ENCODE data around the gene FMN2. TPM values are rescaled to one million over a fixed set of nuclear protein-coding genes. Genes with fewer than 3 reads are reported as not detected.
"Not testable (repeated sequence)": the region's sequence is repeated elsewhere in the genome, so short reads cannot be mapped to it uniquely, and the experiment has no call there.

The FMN2 gene
- total RNA-seq, 1 donor from 2014 or later: 60.7 TPM

DNA sequence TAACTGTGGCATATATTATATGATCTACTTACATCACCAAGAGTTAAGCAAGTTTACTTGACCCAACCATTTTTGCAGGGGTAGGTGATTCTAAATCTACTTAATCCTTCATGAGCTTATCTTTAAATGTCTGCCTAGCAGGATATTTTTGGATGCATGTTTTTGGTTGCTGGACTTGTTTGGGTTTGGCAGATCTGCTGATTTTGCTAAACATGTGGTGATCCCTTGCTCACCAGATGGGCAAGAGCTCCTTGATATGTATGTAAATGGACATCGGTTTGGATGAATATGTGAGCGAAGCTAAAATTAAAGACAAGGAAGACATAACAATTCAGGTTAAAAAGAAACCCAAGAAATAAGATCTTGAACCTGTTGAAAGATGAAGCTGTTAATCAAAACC lies 36.7 kb downstream of the FMN2 start:
- FAIRE-seq (no peak), DNase-seq (ENCODE audit: low spot score in 2 of 2) (no peak)

DNA sequence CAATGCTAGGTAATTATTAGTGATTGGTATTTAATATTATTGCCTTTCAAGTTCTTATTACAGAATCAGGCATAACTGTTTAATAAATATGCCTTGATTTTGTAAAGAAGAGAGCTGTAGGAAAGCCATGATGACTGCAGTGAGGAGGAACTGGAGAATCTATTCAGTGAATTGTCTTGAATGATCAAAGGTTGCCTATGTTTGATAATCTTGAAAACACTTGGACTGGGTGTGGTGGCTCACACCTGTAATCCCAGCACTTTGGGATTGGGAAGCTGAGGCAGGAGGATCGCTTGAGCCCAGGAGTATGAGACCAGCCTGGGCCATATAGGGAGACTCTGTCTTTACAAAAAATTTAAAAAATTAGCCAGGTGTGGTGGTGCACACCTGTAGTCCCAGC lies 42.4 kb downstream of the FMN2 start:
- FAIRE-seq (no peak), DNase-seq (ENCODE audit: low spot score in 2 of 2) (no peak)

DNA sequence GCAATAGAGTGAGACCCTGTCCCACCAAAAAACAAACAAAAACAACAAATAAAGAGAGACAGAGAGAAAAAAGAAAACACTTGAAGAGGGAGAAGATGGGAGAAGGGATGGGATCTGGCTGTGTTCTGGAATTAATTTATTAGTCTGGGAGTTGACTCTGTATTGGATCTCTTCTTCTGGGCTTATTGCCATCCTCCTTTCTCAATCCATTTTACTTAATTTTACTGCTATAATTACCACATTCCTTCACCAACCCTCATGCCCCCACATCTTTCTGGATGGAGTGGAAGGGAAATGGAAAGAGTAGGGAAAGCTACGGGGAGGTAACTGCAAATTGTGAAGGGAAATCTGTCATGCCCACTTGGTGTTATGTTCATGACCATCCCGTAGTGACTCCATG lies 42.9 kb downstream of the FMN2 start:
- FAIRE-seq: no peak

DNA sequence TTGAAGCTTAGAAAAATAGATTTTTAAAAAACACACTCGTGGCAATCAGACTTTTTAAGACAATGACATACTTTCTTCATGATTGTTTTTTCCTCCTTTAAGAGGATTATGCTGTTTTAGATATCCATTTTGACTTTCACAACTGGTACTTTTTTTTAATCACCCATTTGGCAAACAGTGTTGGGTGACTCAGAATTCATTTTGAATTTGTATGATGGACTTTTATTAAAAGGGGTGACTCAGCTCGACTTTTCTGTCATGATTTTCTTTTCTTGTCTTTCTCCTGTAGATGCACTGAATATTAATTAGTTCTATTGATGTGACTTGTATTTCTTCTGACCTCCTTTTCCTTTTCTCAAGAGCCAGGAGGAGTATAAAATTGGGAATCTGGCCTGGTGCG lies 44.7 kb downstream of the FMN2 start:
- DNase-seq (ENCODE audit: low spot score in 2 of 2) (no peak), FAIRE-seq (no peak)

More for the DNA sequence above, 42.9 kb downstream of the FMN2 start:
- DNase-seq (ENCODE audit: low spot score in 2 of 2): no peak

DNA sequence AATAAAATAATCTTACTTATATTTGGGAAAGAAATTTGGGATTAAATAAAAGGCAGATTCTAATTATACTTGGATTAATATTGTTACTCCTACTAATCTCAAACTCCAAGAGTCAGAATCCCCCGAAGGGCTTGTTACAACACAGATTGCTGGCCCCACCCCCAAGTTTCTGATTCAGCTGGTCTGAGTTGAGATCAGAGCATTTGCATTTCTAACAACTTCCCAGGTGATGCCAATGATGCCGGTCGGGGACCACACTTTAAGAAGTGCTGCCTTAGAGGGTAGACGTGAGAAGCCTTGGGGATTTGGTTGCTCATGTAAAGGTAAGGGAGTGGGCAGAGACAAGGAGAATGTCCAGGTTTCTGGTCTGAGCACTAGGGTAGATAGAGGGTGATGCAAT lies 47.2 kb downstream of the FMN2 start:
- FAIRE-seq (no peak), DNase-seq (ENCODE audit: low spot score in 2 of 2) (no peak)

DNA sequence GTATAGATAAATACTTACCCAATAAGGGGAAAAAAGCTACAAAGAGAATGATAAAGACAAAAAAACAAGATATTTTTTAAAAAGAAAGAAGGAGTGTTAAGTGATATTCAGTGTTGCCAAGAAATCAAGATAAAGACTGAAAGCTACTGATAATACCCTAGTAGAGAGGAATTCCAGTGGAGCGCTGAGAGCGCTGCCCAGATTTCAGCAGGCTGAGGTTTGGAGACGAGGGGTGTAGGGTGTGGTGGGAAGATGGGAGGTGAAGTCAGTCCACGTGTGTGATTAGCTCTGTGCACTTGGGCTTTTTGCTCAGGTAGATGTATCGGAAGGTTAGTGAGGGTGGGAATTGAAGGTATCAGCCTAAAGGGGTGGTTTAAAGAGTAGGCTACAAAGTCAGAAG lies 47.8 kb downstream of the FMN2 start:
- DNase-seq (ENCODE audit: low spot score in 2 of 2): no peak
- FAIRE-seq: no peak

DNA sequence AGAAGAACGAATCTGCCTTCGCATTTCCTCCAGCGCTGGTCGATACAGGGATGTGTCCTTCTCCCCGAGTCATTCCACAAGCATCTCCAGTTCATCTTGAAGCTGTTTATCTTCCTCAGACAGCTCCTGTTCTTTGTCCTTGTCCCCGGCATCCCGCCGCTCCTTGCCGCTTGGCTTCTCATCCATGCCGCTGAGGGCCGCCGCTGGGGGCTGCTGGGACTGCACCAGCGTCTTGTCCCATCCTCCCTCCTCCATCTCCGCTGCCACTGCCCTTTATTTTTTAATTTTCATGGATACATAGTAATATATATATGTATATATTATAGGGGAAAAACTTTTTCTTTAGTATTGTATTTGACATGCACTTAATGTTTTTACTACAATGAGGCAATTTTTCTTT lies 53.4 kb downstream of the FMN2 start:
- no peak for DNase-seq (ENCODE audit: low spot score in 2 of 2)
- no peak for FAIRE-seq

DNA sequence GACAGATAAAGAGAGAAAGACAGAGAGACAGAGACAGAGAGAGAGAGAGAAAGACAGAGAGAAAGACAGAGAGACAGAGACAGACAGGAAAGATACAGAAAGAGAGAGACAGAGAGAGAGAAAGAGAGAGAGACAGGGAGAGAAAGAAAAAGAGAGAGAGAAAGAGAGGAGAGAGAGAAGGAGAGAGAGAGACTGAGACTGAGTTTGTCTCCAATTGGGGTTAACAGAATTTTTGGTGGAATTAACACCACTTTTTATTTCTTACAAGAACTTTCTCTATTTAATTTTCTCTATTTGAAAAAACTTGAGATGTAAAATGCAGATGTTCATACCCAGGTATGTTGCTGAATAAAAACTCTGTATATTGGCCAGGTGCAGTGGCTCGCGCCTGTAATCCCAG lies 56.6 kb downstream of the FMN2 start:
- no peak for DNase-seq (ENCODE audit: low spot score in 2 of 2)
- FAIRE-seq: no peak

DNA sequence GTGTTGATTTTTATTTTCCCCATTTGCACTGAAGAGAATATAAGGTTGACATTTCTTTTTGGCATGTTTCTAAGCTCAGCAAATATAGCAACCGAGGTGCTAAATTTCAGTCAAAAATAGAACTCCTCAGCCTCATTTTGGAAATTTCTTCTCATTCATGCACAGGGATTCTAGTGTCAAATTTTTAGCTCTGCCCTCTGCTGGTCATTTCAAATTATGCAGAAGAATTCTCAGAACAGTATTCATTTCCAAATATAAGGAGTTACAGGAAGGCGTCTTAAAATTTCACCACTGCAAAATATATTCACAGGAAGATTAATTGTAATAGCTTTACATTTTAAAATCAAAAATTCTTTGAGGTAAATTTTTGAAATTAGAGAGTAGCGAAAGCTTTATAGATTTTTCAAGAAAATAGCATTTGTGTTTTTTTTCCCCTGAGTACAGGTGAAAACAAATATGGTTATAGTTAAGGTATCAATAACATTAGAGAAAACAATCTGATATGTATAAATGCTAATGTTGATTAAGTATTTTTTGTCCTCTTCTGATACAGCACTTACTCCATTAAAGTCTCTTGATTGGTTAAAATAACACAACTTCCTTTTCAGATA lies 57.9 kb downstream of the FMN2 start:
- DNase-seq (ENCODE audit: low spot score in 2 of 2): no peak
- peak; percentile 90 for FAIRE-seq

DNA sequence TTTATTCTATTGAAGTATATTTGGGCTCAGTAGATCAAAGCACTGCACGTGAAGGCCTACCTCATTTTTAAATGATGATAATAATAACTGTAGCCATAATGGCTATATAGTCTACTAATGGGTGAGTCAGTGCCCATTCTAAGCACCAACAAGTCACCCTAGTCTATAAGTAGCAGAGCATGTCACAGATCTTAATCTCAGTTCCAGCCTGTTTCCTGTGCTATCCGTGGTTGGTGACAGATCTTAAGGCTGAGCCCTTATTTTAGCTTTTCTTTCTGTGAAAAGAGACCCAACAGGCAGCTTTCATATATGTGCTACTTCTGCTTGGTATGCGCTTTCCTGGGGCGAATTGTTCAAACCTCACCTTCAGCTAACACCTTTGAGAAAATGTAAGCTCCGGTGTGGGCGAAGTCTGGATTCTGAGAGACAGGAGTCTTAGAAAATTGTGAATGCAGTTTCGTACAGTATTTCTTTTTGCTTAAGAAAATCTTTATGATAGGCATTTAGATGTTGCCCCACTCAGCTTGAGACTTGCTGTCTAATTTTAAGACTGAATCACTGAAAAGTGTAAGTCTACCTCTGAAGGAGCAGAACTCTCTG lies 59.6 kb downstream of the FMN2 start:
- no peak for FAIRE-seq
- no peak for DNase-seq (ENCODE audit: low spot score in 2 of 2)

DNA sequence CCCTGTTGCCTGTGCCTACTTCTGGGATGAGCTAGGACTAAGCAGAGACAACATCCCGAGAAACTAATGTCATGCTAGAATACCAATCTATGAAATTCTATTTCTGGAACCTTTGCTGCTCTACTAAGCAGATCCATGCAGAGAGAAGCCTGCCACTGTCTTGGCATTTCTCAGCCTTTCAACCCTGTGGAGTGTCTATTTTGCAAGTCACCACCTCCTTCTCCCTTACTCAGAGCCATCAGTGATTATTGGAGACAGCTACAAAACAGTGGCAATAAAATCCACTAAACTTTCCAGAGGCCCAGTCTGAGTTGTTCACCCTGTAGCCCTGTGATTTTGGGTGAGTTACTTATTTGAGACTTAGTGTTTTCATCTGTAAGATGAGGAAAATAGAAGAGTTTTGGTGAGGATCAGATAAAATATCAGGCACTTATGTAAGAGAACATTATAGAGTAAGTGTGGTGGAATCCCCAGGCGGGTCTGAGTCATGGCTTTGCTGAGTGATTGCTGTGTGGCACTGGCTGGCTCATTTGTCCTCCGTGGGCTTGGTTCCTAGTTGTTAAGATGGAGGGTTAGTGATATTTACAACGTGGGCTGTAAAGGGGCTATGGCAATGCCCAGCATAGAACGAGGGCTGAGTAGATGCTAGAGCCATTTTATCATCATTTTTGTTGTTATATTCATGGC lies 61.1 kb downstream of the FMN2 start:
- DNase-seq (ENCODE audit: low spot score in 2 of 2) (no peak), FAIRE-seq (no peak)

DNA sequence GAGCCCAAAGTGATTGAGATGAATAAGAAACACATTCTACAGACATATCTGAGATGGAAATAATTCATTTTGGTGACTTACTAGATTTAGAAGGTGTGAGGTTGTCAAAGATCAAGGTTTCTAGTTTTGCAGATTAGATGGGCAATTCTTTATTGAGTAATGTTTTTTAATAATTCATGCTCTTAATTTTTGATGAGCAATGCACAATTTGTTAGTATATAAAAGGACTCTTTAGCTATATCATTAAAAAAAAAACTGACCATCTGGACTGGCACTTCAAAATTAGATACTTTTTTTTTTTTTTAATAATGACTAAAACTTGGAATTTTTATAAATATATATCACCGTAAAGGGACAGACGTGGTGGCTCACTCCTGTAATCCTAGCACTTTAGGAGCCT lies 63.9 kb downstream of the FMN2 start:
- FAIRE-seq (no peak), DNase-seq (ENCODE audit: low spot score in 2 of 2) (no peak)

DNA sequence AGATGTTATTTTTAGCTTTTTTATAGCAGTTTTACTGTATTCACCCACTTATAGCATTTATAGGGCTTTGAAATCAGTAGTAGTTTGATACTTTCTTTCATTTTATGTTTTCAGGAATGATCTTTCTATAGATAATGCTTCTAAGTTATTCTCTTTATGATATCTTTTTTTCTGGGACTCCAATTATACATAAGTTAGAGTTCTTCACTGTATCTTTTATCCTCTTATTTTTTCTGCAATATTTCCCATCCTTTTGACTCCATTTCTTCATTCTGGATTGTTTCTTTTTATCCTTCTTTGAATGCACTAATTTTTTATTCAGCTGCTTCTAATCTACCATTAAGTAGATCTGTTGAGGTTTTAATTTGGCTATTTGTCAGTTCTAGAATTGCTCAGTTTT lies 73.1 kb downstream of the FMN2 start:
- no peak for FAIRE-seq
- DNase-seq (ENCODE audit: low spot score in 2 of 2): no peak

DNA sequence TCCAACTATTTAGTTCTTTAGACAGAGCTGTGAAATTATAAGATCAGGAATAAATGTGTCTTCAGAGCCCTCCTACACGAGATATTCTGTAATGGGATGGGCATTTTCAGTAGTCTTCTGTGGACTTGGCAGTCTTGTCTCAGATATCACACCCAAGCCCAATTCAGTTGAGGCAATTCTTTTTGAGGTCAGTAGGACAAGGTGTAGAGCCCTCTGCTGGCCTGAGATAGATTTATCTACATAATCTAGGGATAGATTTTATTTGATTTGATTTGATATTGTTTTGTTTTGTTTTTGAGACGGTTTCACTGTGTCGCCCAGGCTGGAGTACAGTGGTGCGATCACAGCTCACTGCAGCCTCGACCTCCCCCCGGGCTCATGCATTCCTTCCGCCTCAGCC lies 77.5 kb downstream of the FMN2 start:
- no peak for FAIRE-seq

DNA sequence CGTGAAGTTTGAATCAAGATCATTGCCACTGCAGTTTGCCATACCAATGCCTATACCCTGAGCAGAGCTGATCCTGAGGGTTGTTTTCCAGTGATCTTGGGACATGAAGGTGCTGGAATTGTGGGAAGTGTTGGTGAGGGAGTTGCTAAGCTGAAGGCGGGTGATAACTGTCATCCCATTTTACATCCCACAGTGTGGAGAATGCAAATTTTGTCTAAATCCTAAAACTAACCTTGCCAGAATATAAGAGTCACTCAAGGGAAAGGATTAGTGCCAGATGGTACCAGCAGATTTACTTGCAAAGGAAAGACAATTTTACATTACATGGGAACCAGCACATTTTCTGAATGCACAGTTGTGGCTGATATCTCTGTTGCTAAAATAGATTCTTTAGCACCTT lies 78.6 kb downstream of the FMN2 start:
- DNase-seq (ENCODE audit: low spot score in 2 of 2) (no peak), FAIRE-seq (no peak)

More for the DNA sequence above, 77.5 kb downstream of the FMN2 start:
- no peak for DNase-seq (ENCODE audit: low spot score in 2 of 2)

DNA sequence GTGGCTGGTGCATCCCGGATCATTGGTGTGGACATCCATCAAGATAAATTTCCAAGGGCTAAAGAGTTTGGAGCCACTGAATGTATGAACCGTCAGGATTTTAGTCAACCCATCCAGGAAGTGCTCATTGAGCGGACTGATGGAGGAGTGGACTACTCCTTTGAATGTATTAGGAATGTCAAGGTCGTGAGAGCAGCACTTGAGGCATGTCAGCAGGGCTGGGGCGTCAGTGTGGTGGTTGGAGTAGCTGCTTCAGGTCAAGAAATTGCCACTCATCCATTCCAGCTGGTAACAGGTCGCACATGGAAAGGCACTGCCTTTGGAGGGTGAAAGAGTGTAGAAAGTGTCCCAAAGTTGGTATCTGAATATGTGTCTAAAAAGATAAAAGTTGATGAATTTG lies 79.1 kb downstream of the FMN2 start:
- DNase-seq (ENCODE audit: low spot score in 2 of 2) (no peak), FAIRE-seq (no peak)

DNA sequence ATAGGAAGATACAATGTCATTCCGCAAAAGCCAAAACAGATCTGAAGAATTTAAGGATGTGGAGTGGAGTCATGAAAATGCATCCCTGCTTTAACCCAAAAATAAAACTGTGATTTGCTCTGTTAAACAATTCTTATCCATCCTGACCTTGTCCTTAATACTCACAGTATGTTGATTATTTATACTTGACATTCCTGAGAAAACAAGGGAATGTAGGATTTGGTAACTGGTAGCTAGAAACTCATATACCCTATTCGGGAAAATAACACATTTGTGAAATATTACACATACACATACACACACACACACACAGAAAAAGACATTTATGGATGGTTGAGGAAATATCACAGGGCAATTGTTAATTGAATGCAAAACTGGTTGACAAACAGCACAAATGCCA lies 80.2 kb downstream of the FMN2 start:
- DNase-seq (ENCODE audit: low spot score in 2 of 2) (no peak), FAIRE-seq (no peak)

DNA sequence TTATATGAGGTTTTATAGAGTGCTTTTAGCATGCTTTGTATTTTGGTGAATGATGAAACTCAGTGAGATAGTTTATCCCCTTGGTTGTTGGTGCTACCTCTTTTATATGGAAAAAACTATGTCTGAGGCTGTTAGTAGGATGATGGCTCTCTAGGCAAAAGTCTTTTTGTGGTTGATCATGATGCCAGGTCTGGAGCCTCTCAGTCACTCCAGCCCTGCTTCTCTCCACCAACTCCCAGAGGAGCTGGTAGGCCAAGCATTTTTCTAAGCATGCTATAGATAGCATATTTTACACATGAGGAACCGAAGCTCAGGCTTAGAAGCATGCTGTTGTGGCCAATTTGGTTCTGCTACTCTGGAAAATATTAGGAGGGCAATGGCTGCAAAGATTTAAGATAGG lies 82.2 kb downstream of the FMN2 start:
- no peak for DNase-seq (ENCODE audit: low spot score in 2 of 2)
- no peak for FAIRE-seq

DNA sequence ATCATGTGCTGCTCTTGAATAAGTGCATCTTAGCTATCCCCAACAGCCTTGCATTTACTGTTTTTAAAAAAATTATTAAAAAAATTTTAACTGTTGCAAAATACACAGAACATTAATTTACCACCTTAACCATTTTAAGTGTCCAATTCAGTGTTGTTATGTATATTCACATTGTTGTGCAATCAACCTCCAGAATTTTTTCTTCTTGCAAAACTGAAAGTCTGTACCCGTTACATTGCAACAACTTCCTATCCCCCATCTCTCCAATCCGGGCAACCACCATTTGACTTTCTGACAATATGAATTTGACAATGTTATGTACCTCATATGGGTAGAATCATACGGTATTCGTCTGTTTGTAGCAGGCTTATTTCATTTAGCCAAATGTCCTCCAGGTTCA lies 83.1 kb downstream of the FMN2 start:
- no peak for DNase-seq (ENCODE audit: low spot score in 2 of 2)
- FAIRE-seq: no peak

DNA sequence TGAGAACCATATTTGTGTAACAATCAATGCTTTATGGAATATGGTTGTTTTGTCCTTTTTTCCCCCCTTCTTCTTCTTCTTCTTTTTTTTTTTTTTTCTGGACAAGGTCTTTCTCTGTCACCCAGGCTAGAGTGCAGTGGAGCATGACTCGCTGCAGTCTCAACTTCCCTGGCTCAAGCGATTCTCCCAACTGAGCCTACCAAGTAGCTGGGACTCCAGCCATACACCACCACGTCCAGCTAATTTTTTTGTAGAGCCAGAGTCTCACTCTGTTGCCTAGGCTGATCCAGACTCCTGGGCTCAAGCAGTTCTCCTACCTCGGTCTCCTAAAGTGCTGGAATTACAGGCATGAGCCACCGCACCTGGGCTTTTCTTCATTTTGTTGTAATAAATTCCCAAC lies 86.7 kb downstream of the FMN2 start:
- FAIRE-seq: no peak

DNA sequence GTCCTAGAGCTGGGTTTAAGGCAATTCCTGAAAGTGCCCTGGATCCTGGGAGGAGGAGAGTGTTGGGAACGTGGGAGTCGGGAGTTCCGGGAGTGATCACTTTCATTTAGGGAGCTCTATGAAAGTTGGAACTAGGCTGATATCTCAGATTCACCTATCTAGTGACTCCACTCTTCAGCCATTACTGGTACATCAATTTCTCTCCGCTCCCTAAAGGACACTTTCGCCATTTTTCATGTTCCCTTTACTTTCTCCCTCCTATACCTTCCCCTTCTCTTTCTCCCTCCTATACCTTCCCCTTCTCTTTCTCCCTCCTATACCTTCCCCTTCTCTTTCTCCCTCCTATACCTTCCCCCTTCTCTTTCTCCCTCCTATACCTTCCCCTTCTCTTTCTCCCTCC lies 93.0 kb downstream of the FMN2 start:
- FAIRE-seq: peak; percentile 70
- DNase-seq (ENCODE audit: low spot score in 2 of 2): not testable (repeated sequence)

More for the DNA sequence above, 86.7 kb downstream of the FMN2 start:
- DNase-seq (ENCODE audit: low spot score in 2 of 2): no peak

DNA sequence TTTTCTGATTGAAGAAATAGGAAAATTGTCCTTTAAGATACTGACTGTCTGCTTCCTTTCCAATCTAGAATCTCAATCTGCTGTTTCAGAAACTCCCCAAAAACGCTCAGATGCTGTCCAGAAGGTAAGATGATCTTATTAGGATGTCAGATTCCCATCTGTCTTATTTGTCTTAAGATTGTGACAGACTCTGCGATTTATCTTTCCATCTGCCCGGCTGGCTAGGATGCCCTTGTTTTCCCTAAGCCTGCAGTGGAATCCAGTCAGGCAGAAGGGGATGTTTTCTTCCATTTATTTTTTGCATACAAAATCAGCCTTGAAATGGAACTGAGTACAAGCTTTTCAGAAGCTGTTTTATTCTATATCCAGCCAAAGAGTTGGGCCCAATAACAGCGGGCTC lies 96.5 kb downstream of the FMN2 start:
- FAIRE-seq (no peak), DNase-seq (ENCODE audit: low spot score in 2 of 2) (no peak)

Data from frontal cortex (tissue), 4 donors.